ENCODE measurements around the gene RARG.

Gene RARG

DNA sequence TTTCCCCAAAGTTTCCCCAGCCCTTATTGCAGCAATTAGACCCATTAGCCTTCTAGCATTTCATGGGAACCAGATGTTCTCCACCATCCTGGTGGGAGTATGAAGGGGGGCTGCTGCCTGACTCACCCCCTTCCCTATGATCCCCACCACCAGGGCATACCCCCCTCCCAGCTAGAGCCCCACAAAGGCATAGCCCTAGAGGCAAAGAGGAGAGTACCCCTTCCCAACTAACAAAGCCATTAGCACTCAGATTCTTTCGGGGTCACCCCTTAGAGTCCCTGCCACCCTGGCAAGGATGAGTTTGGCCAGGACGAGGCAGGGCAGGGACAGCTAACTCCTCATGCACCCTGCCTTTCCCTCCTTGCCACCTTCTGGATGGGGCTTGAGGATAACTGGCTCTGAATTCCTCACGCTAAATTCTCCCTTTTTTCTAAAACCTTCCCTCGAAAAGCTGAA is 9.2 kb downstream of the RARG start:
- no peaks in the 10 kb centered on the region for H3K9me3 Mint-ChIP-seq
- peaks cover 25% of the 10 kb centered on the region for H3K36me3 Mint-ChIP-seq (ENCODE audit: low read depth)
- peaks cover 65% of the 10 kb centered on the region for H3K4me1 Mint-ChIP-seq (ENCODE audit: low read depth)
- no peaks in the 10 kb centered on the region for H3K27me3 Mint-ChIP-seq (ENCODE audit: low read depth)
- peak overlapping the region; percentile 92 for H3K27ac Mint-ChIP-seq
- H3K4me3 Mint-ChIP-seq: peak overlapping the region; percentile 73

DNA sequence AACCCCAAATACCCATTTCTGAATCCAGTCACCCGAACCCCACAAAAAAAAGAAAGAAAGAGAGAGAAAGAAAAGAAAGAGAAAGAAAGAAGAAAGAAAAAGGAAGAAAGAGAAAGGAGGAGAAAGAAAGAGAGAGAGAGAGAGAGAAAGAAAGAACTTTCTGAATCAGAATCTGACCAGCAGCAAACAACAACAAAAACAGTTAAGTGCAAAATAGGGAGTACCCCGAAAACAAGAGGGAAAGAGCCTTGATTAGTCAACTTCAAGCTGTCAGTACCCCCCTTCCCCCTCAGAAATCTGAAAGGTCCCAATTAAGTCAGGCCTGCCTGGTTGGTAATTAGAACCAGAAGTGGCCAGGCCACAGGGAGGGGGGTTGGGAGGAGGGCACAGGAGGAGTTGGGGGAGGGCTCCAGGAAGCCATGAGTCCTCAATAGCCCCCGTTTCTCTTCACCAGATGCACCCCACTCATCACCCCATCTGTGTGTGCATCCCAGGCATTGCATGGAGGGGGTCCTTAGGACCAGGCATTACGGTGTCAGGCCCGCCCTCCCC is 9.8 kb downstream of the RARG start:
- peaks cover 71% of the 10 kb centered on the region for H3K4me1 Mint-ChIP-seq (ENCODE audit: low read depth)
- peak overlapping the region; percentile 92 for H3K27ac Mint-ChIP-seq
- no peaks in the 10 kb centered on the region for H3K27me3 Mint-ChIP-seq (ENCODE audit: low read depth)
- H3K4me3 Mint-ChIP-seq: peak overlapping the region; percentile 73
- H3K36me3 Mint-ChIP-seq (ENCODE audit: low read depth): peaks cover 27% of the 10 kb centered on the region
- H3K9me3 Mint-ChIP-seq: no peaks in the 10 kb centered on the region

- Mint-ChIP-seq H3K9me3 (no peaks in the 10 kb centered on the region), H3K27me3 (ENCODE audit: low read depth) (no peaks in the 10 kb centered on the region)
Measured at GRCh38 chr12:53221203-53222080, 10.6 kb downstream of the RARG start.

GRCh38 chr12:53220694-53221202 is 11.3 kb downstream of the RARG start:
- H3K27ac Mint-ChIP-seq: peak overlapping the region; percentile 95
- H3K36me3 Mint-ChIP-seq (ENCODE audit: low read depth): peaks cover 34% of the 10 kb centered on the region
- H3K27me3 Mint-ChIP-seq (ENCODE audit: low read depth): no peaks in the 10 kb centered on the region
- peaks cover 79% of the 10 kb centered on the region for H3K4me1 Mint-ChIP-seq (ENCODE audit: low read depth)
- H3K4me3 Mint-ChIP-seq: peak overlapping the region; percentile 86
- H3K9me3 Mint-ChIP-seq: no peaks in the 10 kb centered on the region

More at GRCh38 chr12:53221203-53222080, 10.6 kb downstream of the RARG start:
- Mint-ChIP-seq H3K4me1 (ENCODE audit: low read depth) (peaks cover 76% of the 10 kb centered on the region), H3K4me3 (peak overlapping the region; percentile 86), H3K36me3 (ENCODE audit: low read depth) (peaks cover 27% of the 10 kb centered on the region), H3K27ac (peak overlapping the region; percentile 95)

- Mint-ChIP-seq H3K36me3 (ENCODE audit: low read depth) (peaks cover 36% of the 10 kb centered on the region), H3K4me3 (peak overlapping the region; percentile 98), H3K4me1 (ENCODE audit: low read depth) (peaks cover 79% of the 10 kb centered on the region), H3K9me3 (no peaks in the 10 kb centered on the region), H3K27ac (peak overlapping the region; percentile 95), H3K27me3 (ENCODE audit: low read depth) (no peaks in the 10 kb centered on the region)
Measured at GRCh38 chr12:53219956-53220693, 11.9 kb downstream of the RARG start.

DNA sequence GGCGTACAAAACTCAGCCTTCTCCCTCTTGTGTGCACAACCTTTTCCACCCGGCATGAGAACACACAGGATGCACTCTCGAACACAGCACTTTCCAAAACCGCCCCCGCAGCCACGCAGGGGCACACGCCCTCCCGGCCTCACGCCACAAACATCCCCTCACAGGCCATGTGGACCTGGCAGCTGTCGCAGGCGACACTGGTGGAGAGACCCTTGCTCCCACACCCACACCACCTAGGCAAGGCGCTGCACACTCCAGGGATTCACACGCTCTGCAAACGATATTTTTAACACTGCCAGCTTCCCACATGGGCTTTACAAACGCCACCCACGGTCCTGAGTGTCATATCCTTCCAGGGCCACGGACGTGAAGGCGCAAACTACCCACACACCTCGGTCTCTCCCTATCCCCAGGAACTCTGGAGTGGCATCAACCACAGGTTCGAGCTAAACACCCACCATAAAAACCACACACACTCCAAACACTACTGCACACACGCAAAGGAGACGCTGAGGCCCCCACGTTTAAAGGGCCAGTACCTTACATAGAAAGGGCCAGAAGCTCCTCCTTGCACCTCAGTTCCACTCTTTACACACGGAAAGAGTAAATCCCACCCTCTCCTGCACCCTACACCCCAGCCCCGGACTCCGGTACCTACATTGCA is 12.6 kb downstream of the RARG start:
- H3K4me1 Mint-ChIP-seq (ENCODE audit: low read depth): peaks cover 79% of the 10 kb centered on the region
- peak overlapping the region; percentile 93 for H3K27ac Mint-ChIP-seq
- peaks cover 38% of the 10 kb centered on the region for H3K36me3 Mint-ChIP-seq (ENCODE audit: low read depth)
- no peaks in the 10 kb centered on the region for H3K9me3 Mint-ChIP-seq
- H3K27me3 Mint-ChIP-seq (ENCODE audit: low read depth): no peaks in the 10 kb centered on the region
- peak overlapping the region; percentile 98 for H3K4me3 Mint-ChIP-seq

DNA sequence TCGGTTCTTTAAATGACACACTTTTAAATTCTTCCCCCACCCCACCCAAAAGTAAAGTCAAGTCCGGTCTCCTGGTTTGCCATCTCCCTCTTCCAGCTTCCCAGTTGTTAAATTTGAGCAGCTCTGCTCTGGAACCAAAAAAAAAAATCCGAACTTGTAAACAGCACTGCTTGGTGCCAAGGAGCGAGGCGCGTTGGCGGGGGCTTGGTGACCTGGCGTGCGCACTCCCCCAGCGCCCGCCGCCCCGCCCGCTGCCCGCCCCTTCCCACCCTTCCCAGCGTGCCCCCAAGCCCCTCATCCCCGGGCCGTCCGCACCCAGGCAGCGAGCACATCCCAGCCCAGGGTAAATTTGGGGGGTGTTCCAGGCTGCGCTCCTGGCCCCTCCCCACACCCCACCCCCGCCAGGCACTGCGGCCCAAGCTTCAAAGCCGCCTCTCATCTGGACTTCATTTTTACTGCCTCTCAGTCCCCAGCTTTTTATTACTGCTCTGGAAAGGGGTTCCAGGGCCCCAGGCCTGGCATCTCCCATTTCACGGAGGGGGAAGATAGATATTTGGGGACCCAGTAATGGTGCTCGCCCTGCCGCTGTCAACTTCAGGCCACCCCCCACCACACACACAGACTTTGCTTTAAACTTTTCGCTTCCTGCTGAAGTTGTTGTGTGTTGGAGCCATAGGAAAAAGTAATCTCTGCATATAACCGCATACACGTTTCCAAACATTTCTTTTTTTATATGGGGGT is 13.3 kb downstream of the RARG start:
- H3K4me3 Mint-ChIP-seq: peak overlapping the region; percentile 98
- H3K27ac Mint-ChIP-seq: peak overlapping the region; percentile 93
- H3K36me3 Mint-ChIP-seq (ENCODE audit: low read depth): peaks cover 45% of the 10 kb centered on the region
- peaks cover 79% of the 10 kb centered on the region for H3K4me1 Mint-ChIP-seq (ENCODE audit: low read depth)
- no peaks in the 10 kb centered on the region for H3K27me3 Mint-ChIP-seq (ENCODE audit: low read depth)
- H3K9me3 Mint-ChIP-seq: no peaks in the 10 kb centered on the region

DNA sequence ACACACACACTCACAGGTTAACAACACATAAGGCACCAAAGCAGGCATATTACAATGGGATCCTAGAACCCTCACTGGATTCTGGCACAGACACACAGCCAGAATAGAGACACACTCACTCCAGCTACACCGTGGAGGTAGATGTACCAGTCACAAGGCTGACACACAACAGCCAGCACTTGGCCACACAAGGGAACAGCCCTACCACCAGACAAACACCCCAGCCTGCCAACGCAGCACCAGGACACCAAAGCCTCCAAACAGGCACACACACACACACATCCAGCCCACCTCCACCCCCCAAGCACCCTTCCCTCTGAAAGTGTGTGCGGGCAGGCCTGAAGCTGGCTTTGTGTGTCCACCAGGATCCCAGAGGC is 14.1 kb downstream of the RARG start:
- H3K27ac Mint-ChIP-seq: peak overlapping the region; percentile 76
- H3K27me3 Mint-ChIP-seq (ENCODE audit: low read depth): no peaks in the 10 kb centered on the region
- peak overlapping the region; percentile 98 for H3K4me3 Mint-ChIP-seq
- H3K36me3 Mint-ChIP-seq (ENCODE audit: low read depth): peaks cover 53% of the 10 kb centered on the region
- peaks cover 81% of the 10 kb centered on the region for H3K4me1 Mint-ChIP-seq (ENCODE audit: low read depth)
- no peaks in the 10 kb centered on the region for H3K9me3 Mint-ChIP-seq

DNA sequence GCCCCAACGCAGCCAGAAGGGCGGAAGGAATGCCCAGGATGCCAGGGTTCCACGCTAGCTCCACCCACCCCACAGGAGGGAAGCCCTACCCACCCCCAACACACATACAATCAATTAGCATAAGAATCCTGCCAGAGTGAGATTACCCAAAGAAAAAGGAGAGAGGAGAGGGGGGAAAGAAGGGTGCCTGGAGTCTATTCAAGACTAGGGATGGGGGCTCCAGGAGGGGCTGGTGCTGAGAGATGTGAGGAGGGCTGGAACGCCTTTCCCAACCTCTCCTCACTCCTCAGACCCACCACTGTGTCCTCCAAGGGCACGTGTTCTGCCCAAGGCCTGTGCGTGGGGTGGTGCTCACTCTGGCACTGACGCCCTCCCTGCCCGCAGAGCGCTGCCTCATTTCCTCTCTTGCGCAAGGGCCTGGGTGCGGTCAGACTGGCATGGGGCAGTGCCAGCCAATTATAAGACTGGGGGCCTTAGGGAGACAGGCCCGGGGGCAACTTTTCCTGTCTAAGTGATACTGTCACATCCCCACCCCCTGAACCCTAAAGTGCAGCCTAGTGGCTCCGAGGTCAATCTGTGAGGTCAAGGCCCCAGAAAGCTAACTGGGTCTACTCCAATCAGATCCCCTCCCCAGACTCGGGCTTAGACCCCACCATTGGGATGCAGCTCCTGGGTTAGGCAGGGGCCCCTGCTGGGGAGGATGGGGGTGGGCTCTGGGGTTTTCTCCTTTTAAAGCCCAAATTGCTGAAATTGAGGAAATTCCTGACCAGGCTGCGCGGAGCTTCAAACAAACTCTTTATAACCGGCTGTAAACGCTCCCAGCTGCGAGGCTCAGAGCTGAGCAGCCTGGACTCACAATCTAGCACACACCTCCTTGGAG is 14.7 kb downstream of the RARG start:
- Mint-ChIP-seq H3K36me3 (ENCODE audit: low read depth) (peaks cover 59% of the 10 kb centered on the region), H3K4me3 (peak overlapping the region; percentile 98)

DNA sequence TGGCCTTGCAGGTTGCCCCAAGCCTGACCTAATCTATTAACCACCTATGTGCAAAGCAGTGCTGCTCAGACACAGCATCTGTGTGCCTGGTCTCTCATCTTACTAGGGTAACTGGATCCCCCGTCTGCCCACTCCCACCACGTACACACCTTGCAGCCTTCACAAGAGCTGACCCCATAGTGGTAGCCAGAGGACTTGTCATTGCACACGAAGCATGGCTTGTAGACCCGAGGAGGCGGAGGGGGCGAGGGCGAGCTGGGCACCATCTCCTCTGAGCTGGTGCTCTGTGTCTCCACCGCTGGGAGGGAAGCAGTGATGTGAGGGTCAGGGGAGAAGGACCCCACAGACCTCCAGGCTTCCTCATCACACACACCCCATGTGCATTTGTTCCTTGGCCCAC is 16.5 kb downstream of the RARG start:
- Mint-ChIP-seq H3K36me3 (ENCODE audit: low read depth) (peaks cover 65% of the 10 kb centered on the region), H3K27ac (no peak overlapping the region)

More for the DNA sequence above, 14.7 kb downstream of the RARG start:
- peaks cover 77% of the 10 kb centered on the region for H3K4me1 Mint-ChIP-seq (ENCODE audit: low read depth)
- H3K9me3 Mint-ChIP-seq: no peaks in the 10 kb centered on the region
- H3K27ac Mint-ChIP-seq: peak overlapping the region; percentile 76
- no peaks in the 10 kb centered on the region for H3K27me3 Mint-ChIP-seq (ENCODE audit: low read depth)

GRCh38 chr12:53214687-53215455 is 17.1 kb downstream of the RARG start:
- Mint-ChIP-seq H3K27me3 (ENCODE audit: low read depth) (no peaks in the 10 kb centered on the region), H3K9me3 (no peaks in the 10 kb centered on the region), H3K4me1 (ENCODE audit: low read depth) (peaks cover 72% of the 10 kb centered on the region), H3K36me3 (ENCODE audit: low read depth) (peaks cover 68% of the 10 kb centered on the region), H3K27ac (peak overlapping the region; percentile 29), H3K4me3 (no peak overlapping the region)

More for the DNA sequence above, 16.5 kb downstream of the RARG start:
- no peaks in the 10 kb centered on the region for H3K27me3 Mint-ChIP-seq (ENCODE audit: low read depth)
- H3K9me3 Mint-ChIP-seq: no peaks in the 10 kb centered on the region
- H3K4me3 Mint-ChIP-seq: no peak overlapping the region
- H3K4me1 Mint-ChIP-seq (ENCODE audit: low read depth): peaks cover 73% of the 10 kb centered on the region

GRCh38 chr12:53214221-53214620 is 17.8 kb downstream of the RARG start:
- Mint-ChIP-seq H3K36me3 (ENCODE audit: low read depth) (peaks cover 63% of the 10 kb centered on the region), H3K4me3 (no peak overlapping the region), H3K27me3 (ENCODE audit: low read depth) (no peaks in the 10 kb centered on the region), H3K27ac (no peak overlapping the region), H3K9me3 (no peaks in the 10 kb centered on the region), H3K4me1 (ENCODE audit: low read depth) (peaks cover 70% of the 10 kb centered on the region)

All from T-helper 1 cell treated with Interleukin-12 subunit alpha and Interleukin-12 subunit beta and Interleukin-4 antibody, amounts not matched to agents 30 μg/mL and 1 μg/mL, for 36 hours (primary cell).